Adrenal gland (tissue), 12 donors: ENCODE measurements around the gene RNF4. TPM values are rescaled to one million over a fixed set of nuclear protein-coding genes. Genes with fewer than 3 reads are reported as not detected.

Experiments used
- DNase-seq, 7 donors: peaks; one replicate each; pipeline ENCODE4 v3.0.0-alpha.2; 2019 to 2020
- H3K27ac ChIP-seq, 5 donors: fragments of 200-600 bp; sonication (generic) in 4 of 5; 1 replicate in 3 of 5; 2 replicates in 2 of 5; pipeline versions ENCODE4 v1.5.1 to v1.8.0; 2016 to 2020; ENCODE audit warnings: mild to moderate bottlenecking in 1 of 5
- H3K27me3 ChIP-seq: fragments of 200-600 bp; 2 replicates; pipeline ENCODE4 v1.8.0; 2021
- H3K36me3 ChIP-seq, 2 donors: fragments of 200-600 bp; replicated peaks in 1 of 2; 1 replicate in 1 of 2; 2 replicates in 1 of 2; pipeline versions ENCODE4 v1.5.1 to v1.8.0; 2018 to 2022
- H3K4me1 ChIP-seq, 2 donors: fragments of 200-600 bp; replicated peaks in 1 of 2; 1 replicate in 1 of 2; 2 replicates in 1 of 2; pipeline versions ENCODE4 v1.5.1 to v1.8.0; 2018 to 2021
- H3K4me3 ChIP-seq, 4 donors: fragments of 200-600 bp; sonication (generic) in 3 of 4; one replicate each; pipeline ENCODE4 v1.5.1; 2016 to 2018
- H3K9me3 ChIP-seq, 3 donors: fragments of 200-600 bp; sonication (generic) in 1 of 3; replicated peaks in 1 of 3; 1 replicate in 2 of 3; 2 replicates in 1 of 3; pipeline versions ENCODE4 v1.5.1 to v1.8.0; 2016 to 2021
- CTCF ChIP-seq, 6 experiments: fragments of 450-650 bp in 4 of 6; fragments of 200-600 bp in 2 of 6; sonication (generic) in 1 of 6; IDR thresholded peaks; 1 replicate in 5 of 6; 2 replicates in 1 of 6; pipeline versions ENCODE4 v1.5.1 to v1.8.0; 2016 to 2021; ENCODE audit warnings: antibody characterized with exemption in 6 of 6, mild to moderate bottlenecking in 2 of 6, moderate library complexity in 1 of 6
- POLR2A ChIP-seq, 2 donors: fragments of 450-650 bp; IDR thresholded peaks; one replicate each; pipeline ENCODE4 v1.6.1; 2017; ENCODE audit warnings: antibody characterized with exemption in 2 of 2, mild to moderate bottlenecking in 2 of 2, moderate library complexity in 1 of 2
- WGBS, 4 donors: extraction: QIAGEN DNeasy Blood & Tissue Kit in 2 of 4; methylation state at CpG; one replicate each; pipeline versions ENCODE4 v1.1.5 to v1.1.7; 2013 to 2017; 5-methylcytosine and 5-hydroxymethylcytosine counted together
- intact Hi-C, 2 donors: fragments of 100-400 bp; cut with DNase I; formaldehyde crosslinking; loops; one replicate each; pipeline versions ENCODE4 v1.14.1 to v1.15.0; 2022 to 2023
- polyA plus RNA-seq, 3 donors: library from polyadenylated mRNA; stranded (reverse); fragments of 200-250 nt in 2 of 3; fragments of 350-450 nt in 1 of 3; fragmentation: Illumina TruSeq in 1 of 3; extraction: RNeasy Lipid Tissue Mini Kit (QIAGEN cat#74804) in 1 of 3; gene quantifications; one replicate each; pipeline ENCODE4 v1.2.3, GENCODE V29; 2013 to 2014
- total RNA-seq, 9 donors: library from RNA; depleted of rRNA in 4 of 9; stranded (reverse); fragments of >200 nt in 4 of 9; fragments of 120-200 nt in 1 of 9; fragmentation: NEBNext Ultra II Directional in 1 of 9; extraction: Animal tissue kit (Norgen Biotek cat#: 25700) in 1 of 9; gene quantifications; one replicate each; pipeline versions ENCODE4 v1.1.0 to v1.2.4, GENCODE V29; 2013 to 2023
- donor health status: healthy with polysubstance abuse.
- donor health status: Bipolar disorder and iron deficiency.
- donor health status: DM: yes; HTN: yes; CAD: no.
- donor health status: DM: no; HTN: no; CAD: no.
- donor health status: DM: no; HTN: no; CAD: no.
- donor health status: DM: yes; HTN: yes; CAD: no.

Gene RNF4
- total and polyA plus RNA-seq, 12 donors, result 14.5 to 84.1 (median 49.9) TPM

GRCh38 chr4:2560167-2560566 is 91.3 kb downstream of the RNF4 start:
- H3K4me3 ChIP-seq, result no peak overlapping the region
- H3K27ac ChIP-seq, result no peak overlapping the region
- intact Hi-C loops, result no loop called here
- DNase-seq, result peak in 1 of 7 donors; percentile 43
- 96 to 97% (median 96%) methylated on average over 9 to 12 of the region's 12 CpGs for WGBS, 4 donors
- TF ChIP-seq CTCF (IDR thresholded peaks at IDR 0.05) (no peak), POLR2A (IDR thresholded peaks at IDR 0.05) (no peak)
- H3K36me3 ChIP-seq, result no peaks in the 10 kb centered on the region
- peaks cover 0 to 12% of the 10 kb centered on the region in 2 donors for H3K4me1 ChIP-seq
- H3K27me3 ChIP-seq, result no peaks in the 10 kb centered on the region
- H3K9me3 ChIP-seq, result no peaks in the 10 kb centered on the region

Other genes starting within 250 kb of the RNF4 start
- gene HAUS3, start 227.0 kb upstream of the RNF4 start, total RNA-seq, result 10 to 100 TPM in 6 of 9 donors, 1 to 10 TPM in 3; 8.3 to 16.0 (median 12.8) TPM
- gene HAUS3, start 227.0 kb upstream of the RNF4 start, polyA plus RNA-seq, result 10 to 100 TPM; 12.8 to 19.1 (median 13.5) TPM
- 1 to 10 TPM in 8 of 9 donors, under 1 TPM in 1; 0.69 to 5.7 (median 2.9) TPM for gene POLN, start 227.0 kb upstream of the RNF4 start, total RNA-seq
- gene POLN, start 227.0 kb upstream of the RNF4 start, polyA plus RNA-seq, result 10 to 100 TPM in 1 of 3 donors, 1 to 10 TPM in 2; 1.3 to 10.6 (median 6.3) TPM
- 100 to 1,000 TPM in 4 of 9 donors, 10 to 100 TPM in 5; 24.2 to 133 (median 96.6) TPM for gene MXD4, start 207.0 kb upstream of the RNF4 start, total RNA-seq
- gene MXD4, start 207.0 kb upstream of the RNF4 start, polyA plus RNA-seq, result 100 to 1,000 TPM in 1 of 3 donors, 10 to 100 TPM in 2; 13.9 to 245 (median 61.6) TPM
- 10 to 100 TPM in 8 of 9 donors, 1 to 10 TPM in 1; 8.5 to 23.5 (median 15.3) TPM for gene ZFYVE28, start 50.5 kb upstream of the RNF4 start, total RNA-seq
- 10 to 100 TPM in 2 of 3 donors, 1 to 10 TPM in 1; 4.3 to 24.6 (median 20.0) TPM for gene ZFYVE28, start 50.5 kb upstream of the RNF4 start, polyA plus RNA-seq
- gene CFAP99, start 50.2 kb upstream of the RNF4 start, total RNA-seq, result 1 to 10 TPM in 8 of 9 donors, under 1 TPM in 1; 0.18 to 5.0 (median 3.1) TPM
- 1 to 10 TPM; 2.1 to 3.8 (median 3.3) TPM for gene CFAP99, start 50.2 kb upstream of the RNF4 start, polyA plus RNA-seq
- gene FAM193A, start 67.5 kb downstream of the RNF4 start, total RNA-seq, result 10 to 100 TPM; 13.8 to 30.8 (median 23.3) TPM
- 10 to 100 TPM; 12.9 to 30.5 (median 22.8) TPM for gene FAM193A, start 67.5 kb downstream of the RNF4 start, polyA plus RNA-seq